Kidney tubule cell (primary cell): ENCODE results near the gene SAYSD1.

Experiments used
- DNase-seq: peaks from one replicate; pipeline ENCODE4 v3.0.0-alpha.2; 2018; ENCODE audit warnings: low spot score

SAYSD1 gene

GRCh38 chr6:39058471-39059147 is 56.4 kb downstream of the SAYSD1 start:
- DNase-seq, result no peak

GRCh38 chr6:39057251-39058155 is 57.5 kb downstream of the SAYSD1 start:
- no peak for DNase-seq

- DNase-seq, result no peak
Measured at GRCh38 chr6:39056681-39057080, 58.3 kb downstream of the SAYSD1 start.

GRCh38 chr6:39056191-39056590 is 58.8 kb downstream of the SAYSD1 start:
- no peak for DNase-seq

GRCh38 chr6:39055661-39056060 is 59.3 kb downstream of the SAYSD1 start:
- DNase-seq, result no peak

- DNase-seq, result no peak
Measured at GRCh38 chr6:39054577-39055142, 60.3 kb downstream of the SAYSD1 start.
